A549 treated with RU486 at 1 μM for 4 hours (cell line): ENCODE results near the gene RIPOR1. TPM values are rescaled to one million over a fixed set of nuclear protein-coding genes. Genes with fewer than 3 reads are reported as not detected.

Source experiments
- total RNA-seq: library from RNA; stranded (reverse); fragments of 200-300 nt; extraction: Qiagen RNA extraction; gene quantifications from 5 replicates; pipeline ENCODE4 v1.2.3, GENCODE V29; 2022; ENCODE audit warnings: low read depth

Gene RIPOR1
- 33.1 to 44.1 TPM (median 37.1 TPM) in 5 replicates for total RNA-seq

GRCh38 chr16:67528222-67528869 is at the start of gene RIPOR1:
RIPOR1 (plus strand) TSS chr16:67528829; CDS start chr16:67538447, 9,618 bp downstream.

GRCh38 chr16:67480833-67481560 is 47.6 kb upstream of the RIPOR1 start, which contains the start of gene ATP6V0D1:
ATP6V0D1 (minus strand) TSS chr16:67481157; CDS start chr16:67481086, 71 bp downstream.

GRCh38 chr16:67483150-67483549 is 45.5 kb upstream of the RIPOR1 start, which contains the start of gene AGRP:
AGRP (minus strand) TSS chr16:67483547; CDS start chr16:67483398, 149 bp downstream.

GRCh38 chr16:67562526-67562917 is 33.9 kb downstream of the RIPOR1 start, which contains the start of gene CTCF:
CTCF (plus strand) TSS chr16:67562526; CDS start chr16:67610833, 48,307 bp downstream.

Other genes with a start within 250 kb of the RIPOR1 start
- 9.4 to 16.4 TPM (median 15.4 TPM) in 5 replicates for gene PLEKHG4, start 249.3 kb upstream of the RIPOR1 start, total RNA-seq
- 0.21 to 0.35 TPM (median 0.30 TPM) in 4 of 5 replicates, not detected in the other for gene KCTD19, start 202.1 kb upstream of the RIPOR1 start, total RNA-seq
- gene LRRC36, start 202.0 kb upstream of the RIPOR1 start, total RNA-seq, result 0.13 to 0.20 TPM in 2 of 5 replicates, not detected in the others
- gene TPPP3, start 135.3 kb upstream of the RIPOR1 start, total RNA-seq, result 7.5 to 14.0 TPM (median 12.4 TPM) in 5 replicates
- gene ZDHHC1, start 112.4 kb upstream of the RIPOR1 start, total RNA-seq, result 5.3 to 7.6 TPM (median 6.5 TPM) in 5 replicates
- gene HSD11B2, start 97.7 kb upstream of the RIPOR1 start, total RNA-seq, result 1.2 to 1.8 TPM (median 1.7 TPM) in 5 replicates
- gene ATP6V0D1, start 47.7 kb upstream of the RIPOR1 start, total RNA-seq, result 96.3 to 122 TPM (median 110 TPM) in 5 replicates
- not detected in 5 replicates for gene AGRP, start 45.3 kb upstream of the RIPOR1 start, total RNA-seq
- 28.6 to 39.1 TPM (median 38.0 TPM) in 5 replicates for gene CTCF, start 33.7 kb downstream of the RIPOR1 start, total RNA-seq
- gene CARMIL2, start 116.3 kb downstream of the RIPOR1 start, total RNA-seq, result 1.0 to 2.0 TPM (median 1.7 TPM) in 5 replicates
- 23.8 to 36.1 TPM (median 33.6 TPM) in 5 replicates for gene ACD, start 131.4 kb downstream of the RIPOR1 start, total RNA-seq
- 1.2 to 2.1 TPM (median 1.7 TPM) in 5 replicates for gene PARD6A, start 132.1 kb downstream of the RIPOR1 start, total RNA-seq
- 9.4 to 11.1 TPM (median 10.4 TPM) in 5 replicates for gene ENKD1, start 137.9 kb downstream of the RIPOR1 start, total RNA-seq
- gene C16orf86, start 138.0 kb downstream of the RIPOR1 start, total RNA-seq, result 0.14 TPM in 1 of 5 replicates, not detected in the others
- gene GFOD2, start 190.5 kb downstream of the RIPOR1 start, total RNA-seq, result 16.9 to 17.9 TPM (median 17.0 TPM) in 5 replicates